Measurements from ENCODE around the gene ATXN1L.
"Not testable (repeated sequence)": the region's sequence is repeated elsewhere in the genome, so short reads cannot be mapped to it uniquely, and the experiment has no call there.

The ATXN1L gene

GRCh38 chr16:71845639-71846430 is at the start of gene ATXN1L:
Gene ATXN1L (plus strand): TSS chr16:71845976. CDS start chr16:71849741, 3,765 bp downstream.
- peak; percentile 93 for DNase-seq

- no peak for DNase-seq
These were observed 49.2 kb upstream of the ATXN1L start for GRCh38 chr16:71796501-71797097.

GRCh38 chr16:71803305-71803690 is 42.5 kb upstream of the ATXN1L start:
- DNase-seq, result no peak

- peak; percentile 55 for DNase-seq
These were observed 37.7 kb upstream of the ATXN1L start for GRCh38 chr16:71807905-71808592.

GRCh38 chr16:71808593-71809459 is 37.0 kb upstream of the ATXN1L start, which contains the start of gene AP1G1:
Gene AP1G1 (minus strand): TSS chr16:71808834. CDS start chr16:71789479, 19,355 bp downstream.
- peak; percentile 97 for DNase-seq

GRCh38 chr16:71810155-71810530 is 35.6 kb upstream of the ATXN1L start:
- DNase-seq, result peak; percentile 67

GRCh38 chr16:71811261-71811803 is 34.4 kb upstream of the ATXN1L start:
- DNase-seq, result no peak

GRCh38 chr16:71817155-71817500 is 28.6 kb upstream of the ATXN1L start:
- DNase-seq, result not testable (repeated sequence)

- no peak for DNase-seq
These were observed 19.2 kb upstream of the ATXN1L start for GRCh38 chr16:71826533-71827017.

GRCh38 chr16:71830359-71830758 is 15.4 kb upstream of the ATXN1L start:
- no peak for DNase-seq

GRCh38 chr16:71831698-71832097 is 14.1 kb upstream of the ATXN1L start:
- DNase-seq, result not testable (repeated sequence)

GRCh38 chr16:71832112-71832511 is 13.7 kb upstream of the ATXN1L start:
- not testable (repeated sequence) for DNase-seq

GRCh38 chr16:71834291-71834690 is 11.5 kb upstream of the ATXN1L start:
- DNase-seq, result no peak

- no peak for DNase-seq
These were observed 8.6 kb upstream of the ATXN1L start for GRCh38 chr16:71837150-71837549.

GRCh38 chr16:71840052-71840451 is 5.7 kb upstream of the ATXN1L start:
- DNase-seq, result no peak

GRCh38 chr16:71843572-71843971 is 2.2 kb upstream of the ATXN1L start:
- DNase-seq, result no peak

- DNase-seq, result peak; percentile 26
These were observed 655 bp downstream of the ATXN1L start for GRCh38 chr16:71846431-71846830.

- no peak for DNase-seq
These were observed 1.3 kb downstream of the ATXN1L start for GRCh38 chr16:71847096-71847495.

GRCh38 chr16:71848622-71849021 is 2.8 kb downstream of the ATXN1L start:
- DNase-seq, result peak; percentile 8

GRCh38 chr16:71851746-71852145 is 6.0 kb downstream of the ATXN1L start:
- DNase-seq, result no peak

- no peak for DNase-seq
These were observed 6.4 kb downstream of the ATXN1L start for GRCh38 chr16:71852158-71852557.

GRCh38 chr16:71852561-71852960 is 6.8 kb downstream of the ATXN1L start:
- no peak for DNase-seq
